ENCODE data around the gene HOXD3.

The HOXD3 gene

DNA sequence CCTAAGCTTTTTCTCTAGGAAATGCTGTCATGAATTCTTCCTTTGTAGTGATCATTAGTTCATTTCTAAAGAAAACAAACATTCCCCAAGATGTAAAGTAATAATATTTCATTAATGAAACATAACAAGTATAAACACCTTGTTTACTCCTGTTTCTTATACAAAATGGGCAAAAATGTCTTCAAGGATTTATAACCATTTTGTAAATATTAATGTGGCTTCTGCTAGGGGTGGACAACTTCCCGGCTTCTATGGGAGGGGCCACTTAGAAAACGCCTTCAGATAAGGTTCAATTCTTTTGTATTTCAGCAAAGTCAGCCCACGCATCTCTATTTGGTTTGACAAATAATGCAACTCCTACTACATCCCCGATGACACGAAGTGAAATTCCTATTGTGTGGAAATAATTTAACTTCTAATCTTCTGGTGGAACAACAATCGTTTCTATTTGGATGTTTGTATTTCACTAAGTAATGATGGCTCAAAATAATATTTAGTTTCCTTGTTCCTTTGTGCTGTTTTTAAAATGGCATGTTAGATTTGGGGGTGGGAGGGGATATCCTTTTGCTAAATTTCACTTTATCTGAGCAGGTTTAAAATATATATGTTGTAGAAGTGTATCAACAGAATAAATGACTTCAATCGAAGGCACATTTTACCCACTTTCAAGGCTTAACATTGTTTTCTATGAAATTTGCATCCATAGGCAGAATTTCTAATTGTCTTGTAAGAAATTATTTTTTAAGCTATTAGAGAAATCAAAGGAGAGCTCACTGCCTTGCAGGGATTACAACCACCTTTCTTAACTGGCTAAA lies 16.7 kb downstream of the HOXD3 start:
- H3K4me3 ChIP-seq (IDR thresholded peaks at IDR 0.05; ENCODE audit: insufficient read depth, low read depth, low read length) = no peak overlapping the region
- H3K4me2 ChIP-seq = no peak overlapping the region
- H3K79me2 ChIP-seq (ENCODE audit: insufficient read depth, low read depth) = no peaks in the 10 kb centered on the region
- H3K4me1 ChIP-seq (ENCODE audit: low read depth, poor library complexity, severe bottlenecking) = no peaks in the 10 kb centered on the region
- TF ChIP-seq, protein P1, sequence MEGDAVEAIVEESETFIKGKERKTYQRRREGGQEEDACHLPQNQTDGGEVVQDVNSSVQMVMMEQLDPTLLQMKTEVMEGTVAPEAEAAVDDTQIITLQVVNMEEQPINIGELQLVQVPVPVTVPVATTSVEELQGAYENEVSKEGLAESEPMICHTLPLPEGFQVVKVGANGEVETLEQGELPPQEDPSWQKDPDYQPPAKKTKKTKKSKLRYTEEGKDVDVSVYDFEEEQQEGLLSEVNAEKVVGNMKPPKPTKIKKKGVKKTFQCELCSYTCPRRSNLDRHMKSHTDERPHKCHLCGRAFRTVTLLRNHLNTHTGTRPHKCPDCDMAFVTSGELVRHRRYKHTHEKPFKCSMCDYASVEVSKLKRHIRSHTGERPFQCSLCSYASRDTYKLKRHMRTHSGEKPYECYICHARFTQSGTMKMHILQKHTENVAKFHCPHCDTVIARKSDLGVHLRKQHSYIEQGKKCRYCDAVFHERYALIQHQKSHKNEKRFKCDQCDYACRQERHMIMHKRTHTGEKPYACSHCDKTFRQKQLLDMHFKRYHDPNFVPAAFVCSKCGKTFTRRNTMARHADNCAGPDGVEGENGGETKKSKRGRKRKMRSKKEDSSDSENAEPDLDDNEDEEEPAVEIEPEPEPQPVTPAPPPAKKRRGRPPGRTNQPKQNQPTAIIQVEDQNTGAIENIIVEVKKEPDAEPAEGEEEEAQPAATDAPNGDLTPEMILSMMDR (conservative IDR thresholded peaks at IDR 0.05; ENCODE audit: low read depth, low read length) = no peak
- H3K27me3 ChIP-seq (ENCODE audit: insufficient read depth, low read depth) = no peaks in the 10 kb centered on the region
- H3K9ac ChIP-seq = no peak overlapping the region
- no peak overlapping the region for H2AFZ ChIP-seq (ENCODE audit: low read depth)
- no peak overlapping the region for H3K27ac ChIP-seq
- no peaks in the 10 kb centered on the region for H3K36me3 ChIP-seq (ENCODE audit: insufficient read depth)
- H4K20me1 ChIP-seq (ENCODE audit: insufficient read depth) = no peaks in the 10 kb centered on the region

DNA sequence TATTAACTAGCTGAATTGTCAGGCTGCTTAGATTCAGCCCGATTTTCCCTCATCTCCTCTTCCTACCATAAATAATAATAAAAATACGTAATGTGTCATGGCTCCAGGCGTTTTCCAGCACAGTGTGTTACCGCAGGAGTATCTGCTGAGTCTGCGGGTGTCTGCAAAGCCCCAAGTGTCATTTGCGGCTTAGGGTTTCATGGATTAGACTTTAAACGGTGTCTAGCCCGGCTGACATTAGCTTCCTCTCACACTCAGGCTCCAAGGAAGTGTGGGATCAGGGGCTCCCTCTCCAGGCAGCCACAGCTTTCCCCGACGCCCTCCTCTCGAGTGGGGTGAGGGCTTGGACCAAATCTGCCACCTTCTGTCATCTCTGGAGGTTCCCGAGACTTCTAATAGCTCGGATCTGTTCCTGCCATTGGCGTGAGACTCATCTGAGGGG lies 17.3 kb downstream of the HOXD3 start:
- no peak overlapping the region for H3K4me2 ChIP-seq

DNA sequence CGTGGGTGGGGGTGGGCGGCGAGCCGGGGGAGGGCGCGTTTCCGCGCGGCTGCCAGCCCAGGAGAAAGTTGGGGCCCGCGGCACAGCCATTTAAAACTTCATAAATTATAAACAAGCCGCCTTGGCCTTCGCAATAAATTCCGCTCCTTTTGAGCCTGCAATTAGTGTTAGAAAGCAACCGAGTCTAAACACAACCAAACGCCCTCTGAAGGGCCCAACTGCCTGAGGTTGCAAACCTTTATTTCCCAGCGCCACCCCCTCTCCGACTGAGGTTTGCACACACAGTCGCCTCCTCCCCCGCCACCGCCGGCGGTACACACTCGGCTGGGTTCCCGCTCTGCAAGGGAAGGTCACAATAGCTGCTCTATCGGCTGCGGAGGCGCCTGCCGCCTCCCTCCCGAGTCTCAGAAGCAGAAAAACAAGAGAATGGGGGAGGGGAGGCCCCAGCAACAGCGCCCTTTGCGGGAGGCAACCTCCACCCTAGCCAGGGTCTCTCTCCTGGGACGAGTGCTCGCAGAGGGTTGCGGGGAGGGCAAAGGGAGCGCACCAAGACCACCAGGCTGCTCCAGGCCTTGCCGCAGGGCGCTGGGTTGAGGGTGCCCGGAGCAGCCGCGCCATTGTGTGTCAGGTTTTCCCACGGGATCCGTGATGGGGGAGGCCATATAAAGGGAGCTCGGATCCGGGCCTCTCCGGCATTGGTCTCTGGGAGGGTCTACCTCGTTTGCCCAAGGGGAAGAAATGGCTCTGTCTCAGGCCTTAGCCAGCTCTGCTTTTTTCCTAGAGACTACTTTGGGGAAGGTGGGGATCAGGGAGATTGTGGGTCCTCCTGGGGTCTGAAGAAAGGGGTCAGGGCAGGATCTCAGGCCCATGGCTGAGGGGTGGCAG lies 18.0 kb downstream of the HOXD3 start:
- no peaks in the 10 kb centered on the region for H3K79me2 ChIP-seq (ENCODE audit: insufficient read depth, low read depth)
- H3K27me3 ChIP-seq (ENCODE audit: insufficient read depth, low read depth) = no peaks in the 10 kb centered on the region
- H3K27ac ChIP-seq = no peak overlapping the region
- no peak overlapping the region for H3K4me3 ChIP-seq (IDR thresholded peaks at IDR 0.05; ENCODE audit: insufficient read depth, low read depth, low read length)
- TF ChIP-seq, protein P1 (conservative IDR thresholded peaks at IDR 0.05; ENCODE audit: low read depth, low read length) = no peak
- no peak overlapping the region for H3K4me2 ChIP-seq
- no peaks in the 10 kb centered on the region for H3K36me3 ChIP-seq (ENCODE audit: insufficient read depth)
- H4K20me1 ChIP-seq (ENCODE audit: insufficient read depth) = no peaks in the 10 kb centered on the region
- H2AFZ ChIP-seq (ENCODE audit: low read depth) = no peak overlapping the region
- no peak overlapping the region for H3K9ac ChIP-seq
- no peaks in the 10 kb centered on the region for H3K4me1 ChIP-seq (ENCODE audit: low read depth, poor library complexity, severe bottlenecking)

More for the DNA sequence above, 17.3 kb downstream of the HOXD3 start:
- Histone ChIP-seq H3K9ac (no peak overlapping the region), H3K4me3 (IDR thresholded peaks at IDR 0.05; ENCODE audit: insufficient read depth, low read depth, low read length) (no peak overlapping the region), H3K36me3 (ENCODE audit: insufficient read depth) (no peaks in the 10 kb centered on the region), H3K27me3 (ENCODE audit: insufficient read depth, low read depth) (no peaks in the 10 kb centered on the region), H3K4me1 (ENCODE audit: low read depth, poor library complexity, severe bottlenecking) (no peaks in the 10 kb centered on the region), H2AFZ (ENCODE audit: low read depth) (no peak overlapping the region), H4K20me1 (ENCODE audit: insufficient read depth) (no peaks in the 10 kb centered on the region), H3K79me2 (ENCODE audit: insufficient read depth, low read depth) (no peaks in the 10 kb centered on the region), H3K27ac (no peak overlapping the region)
- TF ChIP-seq, protein P1 (conservative IDR thresholded peaks at IDR 0.05; ENCODE audit: low read depth, low read length) = no peak

DNA sequence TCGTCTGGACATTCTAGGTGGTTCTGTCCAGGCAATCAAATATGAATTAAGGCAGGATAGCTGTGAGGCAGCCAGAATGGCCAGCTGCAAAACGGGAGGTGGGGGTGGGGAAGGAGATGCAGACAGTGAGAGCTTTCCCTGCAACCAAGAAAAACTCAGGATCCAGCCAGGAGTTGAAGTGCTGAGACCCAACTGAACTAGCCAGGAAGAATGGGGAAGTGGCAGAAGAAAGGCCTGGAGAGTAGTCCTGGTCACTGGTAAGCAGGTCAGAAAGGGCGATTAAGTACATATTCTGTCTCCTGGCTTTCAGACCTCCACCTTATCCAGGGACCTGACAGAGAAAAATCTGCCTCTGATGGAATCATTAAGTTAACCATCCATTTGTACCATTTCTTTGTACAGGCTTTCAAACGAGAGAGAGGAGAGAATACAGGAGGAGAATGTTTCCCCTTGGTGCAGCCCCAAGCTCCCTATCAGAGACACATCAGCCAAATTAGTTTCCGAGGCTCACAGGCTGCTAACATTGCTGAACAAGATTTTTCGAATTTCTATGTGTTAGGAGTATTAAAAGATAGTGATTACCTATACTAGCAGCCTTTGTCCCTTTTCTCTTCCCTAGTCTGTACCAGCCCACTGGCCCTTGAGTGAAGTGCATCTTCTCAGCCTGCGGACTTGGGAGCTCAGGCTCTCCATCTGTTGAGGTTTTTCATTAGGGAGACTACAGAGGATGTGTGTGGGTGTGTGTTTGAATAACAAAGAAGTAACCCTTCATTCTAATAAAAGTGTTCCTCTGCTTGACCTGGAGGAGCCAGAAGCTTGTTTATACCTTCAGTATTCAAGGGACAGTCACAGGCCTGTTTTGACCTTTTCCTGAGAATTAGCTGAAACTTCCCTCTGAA lies 18.9 kb downstream of the HOXD3 start:
- no peaks in the 10 kb centered on the region for H3K27me3 ChIP-seq (ENCODE audit: insufficient read depth, low read depth)
- H3K36me3 ChIP-seq (ENCODE audit: insufficient read depth) = no peaks in the 10 kb centered on the region
- H3K27ac ChIP-seq = no peak overlapping the region
- no peak overlapping the region for H3K9ac ChIP-seq
- no peak overlapping the region for H3K4me2 ChIP-seq
- H2AFZ ChIP-seq (ENCODE audit: low read depth) = no peak overlapping the region
- no peaks in the 10 kb centered on the region for H3K4me1 ChIP-seq (ENCODE audit: low read depth, poor library complexity, severe bottlenecking)
- no peaks in the 10 kb centered on the region for H4K20me1 ChIP-seq (ENCODE audit: insufficient read depth)
- TF ChIP-seq, protein P1 (conservative IDR thresholded peaks at IDR 0.05; ENCODE audit: low read depth, low read length) = no peak
- H3K79me2 ChIP-seq (ENCODE audit: insufficient read depth, low read depth) = no peaks in the 10 kb centered on the region
- H3K4me3 ChIP-seq (IDR thresholded peaks at IDR 0.05; ENCODE audit: insufficient read depth, low read depth, low read length) = no peak overlapping the region

Measured in KMS-11 (cell line).